ENCODE results near the gene MAN2B1. TPM values are rescaled to one million over a fixed set of nuclear protein-coding genes. Genes with fewer than 3 reads are reported as not detected.

The MAN2B1 gene
- total RNA-seq, 1 experiment from 2014 or later: 84.4 TPM

DNA sequence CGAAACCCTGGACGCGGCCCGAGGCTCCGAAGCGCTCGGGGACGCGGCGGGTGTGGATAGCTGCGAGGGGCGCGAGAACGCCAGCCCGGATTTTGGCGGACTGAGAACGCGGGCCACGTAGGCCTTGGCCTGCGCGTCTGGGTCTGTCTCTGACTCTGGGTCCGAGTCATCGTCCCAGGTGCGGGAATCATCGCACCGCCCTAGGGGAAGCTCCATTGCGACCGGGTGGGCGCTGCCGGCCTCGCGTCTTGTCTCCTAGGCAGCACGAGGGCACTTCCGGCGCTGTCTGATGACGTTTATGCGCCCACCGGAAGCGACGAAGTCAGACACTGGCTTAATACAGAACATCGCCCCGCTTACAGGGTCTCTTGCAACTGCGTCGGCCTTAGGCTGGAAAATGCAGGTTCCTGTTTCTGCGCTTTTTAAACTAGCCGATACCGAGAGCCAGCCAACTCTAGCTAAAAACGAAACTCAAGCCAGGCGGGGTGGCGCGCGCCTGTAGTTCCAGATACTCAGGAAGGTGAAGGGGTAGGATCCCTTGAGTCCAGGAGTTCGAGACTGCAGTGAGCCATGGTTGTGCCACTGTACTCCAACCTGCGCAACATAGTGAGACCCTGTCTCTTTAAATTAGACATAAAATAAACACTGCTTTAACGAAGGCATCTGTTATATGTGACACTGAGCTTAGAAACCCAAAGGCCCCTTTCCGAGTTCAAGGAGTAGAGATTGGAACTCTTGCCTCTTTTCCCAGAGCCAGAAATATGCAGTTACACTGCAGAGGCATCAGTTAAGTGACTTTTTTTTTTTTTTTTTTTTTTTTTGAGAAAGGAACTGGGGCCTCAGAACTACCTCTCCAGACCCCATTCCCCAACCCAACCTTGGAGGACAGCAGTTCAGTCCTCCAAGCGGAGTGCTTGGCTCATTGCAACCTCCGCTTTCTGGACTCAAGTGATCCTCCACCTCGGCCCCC is 30.1 kb upstream of the MAN2B1 start, which contains the start of gene FBXW9:
FBXW9 (minus strand) TSS at position 266 of the 970 bp plus-strand sequence; CDS start at position 216, 50 bp downstream.
- no peaks in the 10 kb centered on the region for H3K9me3 Mint-ChIP-seq (ENCODE audit: low read depth, unreplicated experiment)
- CTCF ChIA-PET: no interaction called here
- TSS peak; percentile 96 for BruUV-seq (replicated peaks)
- no peaks in the 10 kb centered on the region for H3K27me3 Mint-ChIP-seq (ENCODE audit: unreplicated experiment)
- H3K4me1 Mint-ChIP-seq (ENCODE audit: low read depth, unreplicated experiment): no peaks in the 10 kb centered on the region
- intact Hi-C loops (cut with micrococcal nuclease; ENCODE audit: unreplicated experiment): no loop called here
- peaks cover 30% of the 10 kb centered on the region for H3K36me3 Mint-ChIP-seq (ENCODE audit: insufficient read depth, unreplicated experiment)
- peak within 1 kb of the TSS; percentile 70 for H3K4me3 Mint-ChIP-seq (ENCODE audit: low read depth, unreplicated experiment)
- peak; percentile 90 for DNase-seq
- H3K27ac Mint-ChIP-seq (ENCODE audit: unreplicated experiment): peak within 1 kb of the TSS; percentile 68
- TF ChIP-seq, protein P1, sequence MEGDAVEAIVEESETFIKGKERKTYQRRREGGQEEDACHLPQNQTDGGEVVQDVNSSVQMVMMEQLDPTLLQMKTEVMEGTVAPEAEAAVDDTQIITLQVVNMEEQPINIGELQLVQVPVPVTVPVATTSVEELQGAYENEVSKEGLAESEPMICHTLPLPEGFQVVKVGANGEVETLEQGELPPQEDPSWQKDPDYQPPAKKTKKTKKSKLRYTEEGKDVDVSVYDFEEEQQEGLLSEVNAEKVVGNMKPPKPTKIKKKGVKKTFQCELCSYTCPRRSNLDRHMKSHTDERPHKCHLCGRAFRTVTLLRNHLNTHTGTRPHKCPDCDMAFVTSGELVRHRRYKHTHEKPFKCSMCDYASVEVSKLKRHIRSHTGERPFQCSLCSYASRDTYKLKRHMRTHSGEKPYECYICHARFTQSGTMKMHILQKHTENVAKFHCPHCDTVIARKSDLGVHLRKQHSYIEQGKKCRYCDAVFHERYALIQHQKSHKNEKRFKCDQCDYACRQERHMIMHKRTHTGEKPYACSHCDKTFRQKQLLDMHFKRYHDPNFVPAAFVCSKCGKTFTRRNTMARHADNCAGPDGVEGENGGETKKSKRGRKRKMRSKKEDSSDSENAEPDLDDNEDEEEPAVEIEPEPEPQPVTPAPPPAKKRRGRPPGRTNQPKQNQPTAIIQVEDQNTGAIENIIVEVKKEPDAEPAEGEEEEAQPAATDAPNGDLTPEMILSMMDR (IDR thresholded peaks at IDR 0.05; ENCODE audit: unreplicated experiment): no peak

DNA sequence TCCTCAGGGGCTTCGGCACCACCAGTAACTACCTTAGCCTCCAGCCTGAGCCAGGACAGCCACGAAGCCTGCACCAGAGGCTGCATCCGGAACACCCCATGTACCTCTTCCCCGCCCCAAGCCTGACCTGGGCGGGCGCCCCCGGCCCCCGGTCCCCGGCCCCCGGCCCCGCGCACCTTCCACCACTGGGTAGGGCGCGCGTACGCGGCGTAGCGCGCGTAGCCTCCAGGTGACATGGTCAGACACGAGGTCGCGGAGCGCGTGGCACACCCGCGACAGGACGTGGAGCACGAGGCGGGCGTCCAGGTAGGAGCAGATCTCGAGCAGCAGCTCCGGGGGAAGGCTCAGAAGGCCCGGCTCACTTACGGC is 29.4 kb upstream of the MAN2B1 start:
- Mint-ChIP-seq H3K4me1 (ENCODE audit: low read depth, unreplicated experiment) (no peaks in the 10 kb centered on the region), H3K36me3 (ENCODE audit: insufficient read depth, unreplicated experiment) (peaks cover 32% of the 10 kb centered on the region), H3K27me3 (ENCODE audit: unreplicated experiment) (no peaks in the 10 kb centered on the region), H3K27ac (ENCODE audit: unreplicated experiment) (peak overlapping the region; percentile 68), H3K4me3 (ENCODE audit: low read depth, unreplicated experiment) (peak overlapping the region; percentile 70), H3K9me3 (ENCODE audit: low read depth, unreplicated experiment) (no peaks in the 10 kb centered on the region)
- BruUV-seq (replicated peaks): no TSS peak
- DNase-seq: no peak
- TF ChIP-seq, protein P1 (IDR thresholded peaks at IDR 0.05; ENCODE audit: unreplicated experiment): no peak
- intact Hi-C loops (cut with micrococcal nuclease; ENCODE audit: unreplicated experiment): no loop called here
- CTCF ChIA-PET: no interaction called here

DNA sequence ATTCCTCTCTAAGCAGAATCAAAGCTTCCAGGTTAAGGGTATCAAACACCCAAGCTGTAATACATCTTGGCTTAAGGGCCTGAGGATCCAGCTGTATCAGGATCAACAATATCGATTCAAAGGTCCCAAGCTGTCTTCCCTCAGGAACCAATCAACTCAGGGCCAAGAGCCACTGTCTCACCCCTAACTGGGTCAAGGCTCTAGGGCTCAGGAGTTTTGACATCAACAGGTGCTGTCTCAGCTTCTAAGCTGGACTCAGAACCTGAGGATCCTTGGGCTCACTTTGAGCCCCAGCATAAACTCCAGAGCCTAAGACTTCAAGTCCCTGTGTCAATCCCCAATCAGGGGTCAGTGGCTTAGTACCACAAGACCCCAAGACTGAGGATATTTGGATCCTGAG is 29.0 kb upstream of the MAN2B1 start:
- BruUV-seq (replicated peaks): TSS peak; percentile 29
- Mint-ChIP-seq H3K36me3 (ENCODE audit: insufficient read depth, unreplicated experiment) (peaks cover 28% of the 10 kb centered on the region), H3K9me3 (ENCODE audit: low read depth, unreplicated experiment) (no peaks in the 10 kb centered on the region), H3K4me1 (ENCODE audit: low read depth, unreplicated experiment) (no peaks in the 10 kb centered on the region), H3K4me3 (ENCODE audit: low read depth, unreplicated experiment) (peak overlapping the region; percentile 70), H3K27ac (ENCODE audit: unreplicated experiment) (no peak overlapping the region), H3K27me3 (ENCODE audit: unreplicated experiment) (no peaks in the 10 kb centered on the region)
- TF ChIP-seq, protein P1 (IDR thresholded peaks at IDR 0.05; ENCODE audit: unreplicated experiment): no peak
- intact Hi-C loops (cut with micrococcal nuclease; ENCODE audit: unreplicated experiment): no loop called here
- CTCF ChIA-PET: no interaction called here
- DNase-seq: no peak

DNA sequence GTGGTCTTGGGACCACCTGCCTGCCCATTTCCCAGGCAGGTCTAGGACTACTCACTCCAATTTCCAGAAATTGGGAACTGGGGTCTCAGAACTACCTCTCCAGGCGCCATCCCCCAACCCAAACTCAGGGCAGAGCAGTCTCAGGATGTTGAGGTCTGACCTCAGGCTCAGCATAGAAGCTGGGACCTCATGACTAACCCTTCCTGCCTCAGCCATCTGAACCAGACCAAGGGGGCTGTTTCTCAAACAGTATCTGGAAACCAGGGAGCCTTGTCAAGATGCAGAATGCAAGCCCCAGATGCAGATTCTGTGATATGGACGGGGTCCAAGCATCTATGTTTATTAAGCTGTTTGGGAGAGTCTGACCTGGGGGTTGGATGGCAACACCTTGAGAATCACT is 28.6 kb upstream of the MAN2B1 start:
- DNase-seq: no peak
- Mint-ChIP-seq H3K27me3 (ENCODE audit: unreplicated experiment) (no peaks in the 10 kb centered on the region), H3K4me1 (ENCODE audit: low read depth, unreplicated experiment) (no peaks in the 10 kb centered on the region), H3K36me3 (ENCODE audit: insufficient read depth, unreplicated experiment) (peaks cover 28% of the 10 kb centered on the region), H3K4me3 (ENCODE audit: low read depth, unreplicated experiment) (no peak overlapping the region), H3K9me3 (ENCODE audit: low read depth, unreplicated experiment) (no peaks in the 10 kb centered on the region), H3K27ac (ENCODE audit: unreplicated experiment) (no peak overlapping the region)
- TF ChIP-seq, protein P1 (IDR thresholded peaks at IDR 0.05; ENCODE audit: unreplicated experiment): no peak
- CTCF ChIA-PET: no interaction called here
- no TSS peak for BruUV-seq (replicated peaks)
- intact Hi-C loops (cut with micrococcal nuclease; ENCODE audit: unreplicated experiment): no loop called here
